GM18499 (cell line): Measurements from ENCODE around the gene ATAT1.

Source experiments
- ATAC-seq: cut with Tn5 transposase; IDR thresholded peaks from one replicate; pipeline ENCODE4 v1.9.1; 2021; ENCODE audit warnings: moderate number of reproducible peaks; ENCODE audit not compliant: insufficient read depth, unreplicated experiment

ATAT1 gene

DNA sequence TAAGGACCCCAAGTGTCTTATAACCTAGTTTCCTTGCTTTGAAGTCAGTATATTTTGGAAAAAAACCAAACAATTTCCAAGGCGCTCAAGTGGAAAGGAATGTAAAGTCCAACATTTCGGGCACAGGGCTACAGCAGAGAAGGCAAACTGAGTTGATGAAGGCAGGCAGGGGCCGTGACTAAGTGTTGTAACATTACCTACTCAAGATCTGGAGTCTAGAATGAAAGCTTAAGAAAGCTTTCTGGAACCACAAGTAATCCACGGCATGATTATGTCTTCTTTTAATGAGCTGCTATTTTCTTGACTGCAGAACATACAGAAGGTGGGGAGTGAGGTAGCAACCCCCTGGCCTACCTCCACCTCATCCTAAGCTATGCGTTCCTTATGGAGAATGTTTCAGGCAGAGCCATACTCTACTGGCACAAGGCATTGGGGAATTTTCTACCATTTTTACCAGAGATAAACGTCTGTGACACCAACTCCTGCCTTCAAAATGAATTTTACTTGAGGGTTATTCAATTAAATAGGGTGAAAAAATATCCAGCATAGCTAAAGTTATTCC is 13.9 kb upstream of the ATAT1 start:
- ATAC-seq, result no peak

DNA sequence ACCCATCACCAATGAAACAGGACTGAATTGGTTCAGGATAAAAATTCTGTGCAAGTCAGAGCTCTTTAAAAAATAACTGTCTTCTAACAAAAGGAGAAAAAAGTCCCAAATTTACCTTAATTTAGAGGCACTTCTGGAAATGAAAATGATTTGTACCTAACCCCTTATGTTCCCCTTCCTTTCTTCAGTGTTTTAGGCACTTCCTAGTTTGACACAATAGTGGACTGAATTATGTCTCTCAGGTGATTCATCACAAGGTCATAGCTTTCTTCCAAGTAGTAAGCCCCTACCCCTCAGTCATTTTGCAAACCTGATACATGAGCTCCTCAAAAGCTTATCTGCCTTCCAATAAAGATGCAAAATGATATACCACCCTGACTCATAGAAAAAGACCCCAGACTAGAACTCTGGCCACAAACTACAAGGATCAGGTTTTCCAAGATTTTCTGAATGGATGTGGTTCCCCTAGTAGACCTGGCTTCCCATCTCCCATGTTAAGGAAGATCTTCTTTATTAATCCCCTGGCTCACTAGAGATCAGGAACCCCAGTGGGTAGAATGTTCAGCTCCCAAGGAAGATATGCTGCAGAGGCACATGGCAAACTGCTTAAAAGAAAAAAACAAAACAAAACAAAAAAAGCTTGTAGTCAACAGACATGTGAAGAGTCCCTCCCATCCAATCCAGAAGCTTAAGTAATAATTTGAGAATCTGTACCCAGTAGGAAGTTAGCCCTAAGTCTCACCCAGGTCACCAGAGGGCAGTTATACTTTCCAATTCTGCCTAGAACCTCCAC is 13.2 kb upstream of the ATAT1 start:
- no peak for ATAC-seq

DNA sequence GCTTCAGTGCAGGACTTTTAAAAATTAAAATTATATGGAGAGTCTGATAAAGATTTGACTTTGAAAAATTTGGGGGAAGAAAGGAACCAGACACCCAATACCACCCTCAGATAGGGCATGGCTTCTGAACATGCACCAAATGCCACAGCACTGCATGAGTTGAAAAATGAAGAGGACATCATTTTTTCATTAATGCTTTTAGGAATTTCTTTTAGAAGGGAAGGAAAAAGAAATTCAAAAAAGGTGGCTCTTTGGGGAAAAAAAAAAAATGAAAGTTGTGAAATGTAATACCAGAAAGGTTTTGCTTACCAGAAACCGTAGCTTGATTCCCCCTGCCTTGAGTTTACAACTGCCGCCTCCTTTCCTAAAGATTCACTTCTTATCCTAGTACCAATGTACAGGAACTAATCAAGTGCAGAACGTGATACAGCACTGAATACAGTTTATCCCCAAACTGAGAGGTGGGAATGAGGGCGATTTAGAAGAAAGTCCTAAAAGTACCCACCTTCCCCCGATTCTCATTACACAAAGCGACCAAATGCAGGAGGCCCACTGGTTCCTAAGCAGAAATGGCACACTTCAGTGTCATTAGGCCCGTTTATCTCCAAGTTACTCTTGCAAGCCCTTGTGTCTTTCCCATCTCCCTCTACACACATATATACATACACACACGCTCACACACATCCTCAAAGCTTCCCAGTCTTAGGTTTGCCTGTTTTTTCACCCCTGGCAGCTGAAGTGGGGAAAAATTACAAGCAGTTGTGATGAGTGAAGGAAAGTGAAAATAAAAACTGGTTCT is 12.4 kb upstream of the ATAT1 start:
- no peak for ATAC-seq

DNA sequence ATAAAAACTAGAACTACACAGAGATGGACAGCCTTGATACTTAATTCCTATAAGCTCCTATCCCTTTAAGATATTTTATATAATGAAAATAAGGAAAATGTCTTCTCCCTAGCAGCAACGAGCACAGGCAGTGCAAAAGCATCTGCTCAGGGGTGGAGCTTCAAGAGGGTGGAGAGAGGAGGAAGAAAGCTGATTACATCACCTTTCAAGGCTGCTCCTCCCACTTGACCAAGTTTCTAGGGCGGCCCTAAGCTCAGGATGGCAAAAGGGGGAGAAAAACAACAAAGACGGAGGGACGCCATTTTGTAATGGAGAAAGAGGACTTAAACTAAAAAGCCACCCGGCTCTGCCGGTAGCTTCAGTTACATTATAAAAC is 11.8 kb upstream of the ATAT1 start:
- ATAC-seq, result no peak

DNA sequence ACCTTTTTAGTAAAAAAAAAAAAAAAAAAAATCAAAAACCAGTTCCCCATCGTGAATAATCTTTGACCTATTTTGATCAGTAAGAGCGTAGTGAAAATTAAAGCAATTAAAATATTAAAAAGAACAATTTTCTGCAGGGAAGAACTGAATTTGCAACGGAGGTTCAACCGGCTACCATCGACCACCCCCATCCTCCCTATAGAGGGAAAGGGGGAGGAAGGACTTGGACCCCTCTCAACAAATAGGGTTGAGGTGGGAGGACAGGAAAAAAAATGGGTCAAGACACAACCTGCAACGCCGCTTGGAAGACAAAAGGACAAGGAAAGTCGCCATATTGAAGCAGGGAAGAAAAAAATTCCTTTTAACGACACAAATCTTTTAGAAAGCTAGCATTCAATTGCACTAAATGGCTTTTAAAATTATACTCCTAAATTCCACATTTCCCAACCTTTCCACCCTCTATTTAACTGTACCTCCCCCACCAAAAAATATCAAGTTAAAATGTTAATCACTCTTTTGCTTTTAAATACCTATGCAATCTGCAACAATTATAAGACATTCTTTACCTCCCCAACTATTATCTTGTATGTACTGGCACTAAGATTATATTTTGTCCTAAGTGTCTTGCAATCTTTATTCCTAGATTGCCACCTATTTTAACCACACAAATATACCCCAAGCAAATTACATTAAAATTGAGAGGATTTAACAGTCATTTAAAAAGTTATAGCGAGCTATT is 11.3 kb upstream of the ATAT1 start:
- no peak for ATAC-seq

DNA sequence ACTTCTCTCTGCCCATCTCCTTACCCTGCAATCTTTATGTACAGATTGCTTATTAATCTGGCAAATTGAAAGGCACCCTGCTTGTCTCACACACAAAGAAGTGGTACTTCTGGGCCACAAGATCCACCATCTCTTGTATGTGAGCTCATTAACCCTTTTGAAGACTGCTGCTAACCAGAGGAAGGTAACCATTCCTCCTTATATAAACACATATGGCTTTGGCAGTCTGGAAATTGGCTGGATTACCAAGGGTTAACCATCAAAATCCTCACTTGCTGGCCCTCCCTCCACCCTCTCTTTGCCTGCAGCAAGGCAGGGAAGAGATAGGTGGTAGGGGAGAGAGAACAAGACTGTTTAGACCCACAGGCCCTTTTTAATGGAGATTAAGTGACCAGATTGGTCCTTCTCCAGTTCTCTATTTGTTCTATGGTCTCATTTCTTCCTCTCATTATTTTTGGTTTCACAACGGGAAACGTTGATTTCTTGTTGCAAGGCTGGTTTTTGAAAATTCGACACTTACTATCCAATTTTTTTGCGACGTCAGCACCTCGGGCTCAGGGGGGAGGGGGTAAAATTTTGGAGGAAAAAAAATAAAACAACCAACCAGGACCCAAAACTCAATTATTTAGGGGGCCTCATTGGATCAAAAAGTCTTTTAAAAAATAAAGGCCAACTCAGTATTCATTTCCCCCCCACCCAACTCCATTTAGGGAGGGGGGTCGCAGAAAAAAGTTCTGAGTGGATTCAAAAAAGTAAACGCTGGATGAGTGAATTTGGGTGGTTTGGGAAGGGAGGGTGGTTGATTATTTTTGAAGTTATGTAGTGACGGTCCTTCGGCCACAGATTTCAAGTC is 10.5 kb upstream of the ATAT1 start:
- ATAC-seq, result no peak

DNA sequence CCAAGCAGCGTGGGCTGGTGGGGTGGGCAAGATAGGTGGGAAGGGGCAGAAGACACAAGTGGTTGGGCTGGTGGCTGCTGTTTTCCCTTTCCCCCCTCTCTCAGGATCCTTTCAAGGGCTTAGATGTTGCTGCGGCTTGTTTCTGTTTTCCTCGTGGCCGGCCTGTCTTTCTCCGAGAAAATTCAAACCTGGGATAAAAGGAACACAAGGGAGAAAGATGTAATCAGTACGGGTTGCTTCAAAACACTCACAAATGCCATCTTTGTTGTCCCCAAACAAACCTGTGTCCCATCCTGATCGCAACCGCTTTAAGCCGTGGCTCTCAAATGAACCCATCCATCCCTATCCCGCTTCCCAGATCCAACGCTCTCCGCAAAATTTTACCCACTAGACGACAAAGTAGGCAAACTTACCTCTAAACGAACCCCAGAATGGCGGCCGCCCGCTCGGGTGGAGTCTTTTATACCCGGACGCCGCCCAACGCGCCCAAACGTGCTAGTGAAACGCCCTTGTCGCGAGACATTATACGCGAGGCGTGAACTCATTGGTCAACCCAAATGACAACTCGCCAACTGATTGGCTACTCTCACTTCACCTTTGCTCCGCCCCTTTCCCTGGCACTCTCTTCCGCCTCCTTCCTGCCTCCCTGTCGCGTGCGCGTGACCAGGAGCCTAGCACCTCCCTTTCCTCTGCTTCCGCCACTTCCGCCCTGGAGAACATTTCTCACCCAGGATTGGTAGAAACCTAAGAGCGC is 9.7 kb upstream of the ATAT1 start, which contains the start of gene PPP1R10:
Gene PPP1R10, minus strand, starts transcription at position 433 of the 754 bp plus-strand sequence. CDS start 7,299 bp downstream, outside the sequence.
- ATAC-seq, result peak; percentile 59

DNA sequence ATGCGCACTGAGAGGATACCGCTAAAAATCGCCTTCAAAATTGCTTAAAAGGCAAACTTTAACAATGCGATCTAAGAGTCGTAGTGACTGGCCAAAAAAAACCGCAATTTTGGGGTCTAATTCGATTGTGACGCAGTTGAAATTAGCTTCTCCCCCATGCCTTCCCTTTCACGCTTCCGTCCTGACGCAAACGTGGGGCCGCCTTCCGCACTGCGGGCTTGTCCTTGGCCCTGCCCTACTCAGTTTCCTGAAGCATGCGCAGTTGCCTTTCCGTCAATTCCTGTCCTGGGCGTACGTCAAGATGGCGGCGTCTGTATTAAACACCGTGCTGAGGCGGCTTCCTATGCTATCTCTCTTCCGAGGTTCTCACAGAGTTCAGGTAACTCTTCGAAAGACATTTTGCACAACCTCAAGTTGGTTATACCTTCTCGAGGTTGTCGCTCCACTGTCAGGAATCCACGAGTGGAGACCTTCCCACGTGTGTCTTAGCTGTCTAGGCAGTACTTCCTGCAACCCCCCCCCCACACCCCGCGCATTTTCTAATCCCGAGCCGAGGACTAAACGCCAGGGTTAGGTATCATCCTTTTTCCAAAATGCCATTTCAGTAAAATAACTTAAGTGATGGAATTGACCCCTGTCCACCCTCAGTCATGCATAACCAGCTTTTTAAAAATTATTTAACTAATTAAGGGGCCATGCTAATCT is 9.0 kb upstream of the ATAT1 start, which contains the start of gene MRPS18B:
Gene MRPS18B, plus strand, starts transcription at position 276 of the 705 bp plus-strand sequence. Its CDS starts 26 bp downstream, at position 302.
- ATAC-seq, result peak; percentile 37

DNA sequence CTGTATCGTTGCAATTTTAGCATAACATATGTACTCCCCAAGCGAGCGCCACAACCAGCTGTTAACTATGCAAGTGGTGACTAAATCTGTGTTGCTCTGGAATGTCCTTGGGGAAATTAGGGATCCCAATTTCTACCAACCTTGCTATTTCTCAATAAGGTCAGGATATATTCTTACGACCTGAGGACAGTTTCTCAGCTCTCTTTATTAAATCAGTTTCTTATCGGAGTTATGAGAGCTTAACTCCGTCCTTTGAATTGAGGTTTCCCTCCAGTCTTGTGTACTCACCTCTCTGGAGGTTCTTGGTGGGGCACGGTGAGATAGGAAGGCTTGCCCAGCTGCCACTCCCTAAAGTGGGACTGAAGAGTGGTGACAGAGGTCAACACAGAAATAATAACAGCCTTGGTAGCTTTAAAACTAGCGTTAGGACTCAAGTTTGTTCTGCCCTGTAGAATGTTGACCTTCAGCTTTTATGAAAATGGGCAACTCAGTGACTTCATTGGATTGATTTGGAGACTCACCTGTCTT is 8.3 kb upstream of the ATAT1 start:
- no peak for ATAC-seq

DNA sequence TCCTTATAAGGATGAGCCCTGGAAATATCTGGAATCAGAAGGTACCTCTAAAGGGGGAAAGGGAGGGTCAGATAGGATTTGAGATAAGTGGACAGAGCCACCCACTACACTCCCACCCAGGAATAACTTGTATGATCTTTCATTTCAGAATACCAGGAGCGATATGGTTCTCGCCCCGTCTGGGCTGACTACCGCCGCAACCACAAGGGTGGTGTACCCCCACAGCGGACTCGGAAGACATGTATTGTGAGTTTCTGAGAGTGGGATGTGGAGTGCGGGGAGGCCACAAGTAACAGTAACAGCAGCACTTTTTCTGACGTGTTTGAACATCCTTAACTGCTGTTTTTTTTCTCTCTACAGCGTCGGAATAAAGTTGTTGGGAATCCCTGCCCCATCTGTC is 7.1 kb upstream of the ATAT1 start:
- no peak for ATAC-seq

DNA sequence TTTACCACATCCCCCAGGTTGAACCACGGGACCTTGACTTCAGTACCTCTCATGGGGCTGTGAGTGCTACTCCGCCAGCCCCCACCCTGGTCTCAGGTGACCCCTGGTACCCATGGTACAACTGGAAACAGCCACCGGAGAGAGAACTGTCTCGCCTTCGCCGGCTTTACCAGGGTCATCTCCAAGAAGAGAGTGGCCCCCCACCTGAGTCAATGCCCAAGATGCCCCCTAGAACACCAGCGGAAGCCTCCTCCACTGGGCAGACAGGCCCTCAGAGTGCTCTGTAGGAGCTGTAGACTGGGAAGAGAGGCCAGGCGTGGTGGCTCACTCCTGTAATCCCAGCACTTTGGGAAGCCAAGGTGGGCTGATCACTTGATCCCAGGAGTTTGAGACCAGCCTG is 1.2 kb upstream of the ATAT1 start:
- ATAC-seq, result no peak

DNA sequence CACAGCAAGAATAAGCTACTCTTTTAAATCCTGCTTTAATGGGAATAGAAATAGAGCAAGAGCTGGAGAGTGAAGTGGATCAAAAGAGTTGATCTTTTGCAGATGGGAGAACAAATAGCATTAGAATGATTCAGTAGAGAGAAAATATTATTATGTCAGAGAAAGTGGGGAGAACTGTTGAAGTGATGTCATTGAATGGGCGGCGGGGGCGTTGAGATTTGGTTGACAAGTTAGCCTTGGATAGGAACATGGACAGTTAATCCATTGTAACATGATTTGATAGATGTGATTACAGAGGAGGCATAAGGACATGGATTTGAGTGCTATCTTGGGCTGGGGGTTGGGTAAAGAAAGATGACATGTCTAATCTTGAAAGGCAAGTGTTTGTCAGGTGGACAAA is 9.2 kb downstream of the ATAT1 start:
- no peak for ATAC-seq

DNA sequence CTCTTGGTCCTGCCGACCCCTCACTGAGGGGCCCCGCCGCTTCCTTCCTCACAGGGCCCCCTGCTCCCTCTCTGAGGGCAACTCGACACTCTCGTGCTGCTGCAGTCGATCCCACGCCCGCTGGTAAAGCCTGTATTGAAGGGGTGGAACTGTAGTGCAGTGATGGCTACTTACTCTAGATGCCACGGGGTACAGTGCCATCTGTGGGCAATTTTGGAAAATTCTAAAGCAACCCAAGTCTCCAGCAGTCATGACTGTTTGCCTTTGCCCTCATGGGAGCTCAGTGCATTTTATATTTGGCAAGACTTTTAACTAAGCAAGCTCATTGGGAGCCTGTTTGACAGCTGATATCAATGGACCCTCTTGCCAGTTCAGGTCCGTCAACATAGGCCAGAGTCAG is 13.8 kb downstream of the ATAT1 start:
- no peak for ATAC-seq

DNA sequence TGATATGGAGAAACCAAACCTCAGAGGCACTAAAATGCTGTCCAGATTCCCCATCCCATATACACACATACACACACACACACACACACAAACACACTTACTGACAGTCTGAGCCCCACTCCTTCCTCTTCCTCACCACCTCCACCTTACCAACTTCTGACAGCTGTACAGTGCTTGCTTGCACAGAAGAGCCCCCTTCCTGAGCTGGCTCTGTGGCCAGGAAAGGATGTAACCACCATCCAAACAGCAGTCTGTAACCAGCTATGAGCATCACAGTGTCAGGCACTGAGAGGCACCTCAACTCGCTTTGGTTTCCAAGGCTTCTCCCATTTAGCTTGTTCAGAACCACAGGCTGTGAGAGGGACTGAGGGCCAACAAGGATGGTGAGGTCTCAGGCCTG is 14.4 kb downstream of the ATAT1 start:
- ATAC-seq, result no peak

DNA sequence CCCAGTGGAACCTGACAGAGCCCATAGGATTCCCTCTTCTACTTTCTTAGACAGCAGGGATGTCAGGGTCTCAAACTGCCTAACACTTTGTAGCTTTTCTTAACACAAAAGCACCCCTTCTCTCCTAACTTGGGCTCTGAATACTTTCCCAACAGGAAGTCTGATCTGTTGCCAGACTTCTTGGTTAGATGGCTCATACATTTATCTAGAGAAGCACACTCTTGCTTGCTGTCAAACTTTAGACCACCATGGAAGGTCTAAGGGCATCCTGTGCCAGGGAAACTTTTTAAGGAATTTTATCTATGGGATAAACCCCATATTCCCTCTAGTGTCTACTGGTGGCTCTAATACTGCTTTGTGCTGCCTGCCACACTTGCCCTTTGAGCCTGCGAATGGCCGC is 17.0 kb downstream of the ATAT1 start:
- no peak for ATAC-seq

DNA sequence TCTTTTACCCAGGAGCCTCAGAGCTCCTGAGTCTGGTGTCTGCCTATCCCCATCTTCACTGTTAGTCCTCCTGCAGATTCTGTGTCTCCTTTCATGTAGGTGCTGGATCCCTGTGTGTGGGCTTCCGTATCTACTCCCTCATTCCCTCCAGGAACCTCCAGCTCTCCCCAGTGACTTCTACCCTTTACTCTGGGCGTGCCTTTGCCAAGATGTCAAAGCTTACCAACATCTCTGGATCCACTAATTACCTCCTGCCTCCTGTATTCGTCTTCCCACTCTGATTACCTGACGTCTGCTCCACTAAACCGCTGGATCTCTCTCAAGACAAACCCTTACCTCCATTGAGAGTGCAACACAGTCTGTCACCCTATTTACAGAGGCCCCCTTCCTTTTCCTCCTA is 18.1 kb downstream of the ATAT1 start:
- no peak for ATAC-seq

DNA sequence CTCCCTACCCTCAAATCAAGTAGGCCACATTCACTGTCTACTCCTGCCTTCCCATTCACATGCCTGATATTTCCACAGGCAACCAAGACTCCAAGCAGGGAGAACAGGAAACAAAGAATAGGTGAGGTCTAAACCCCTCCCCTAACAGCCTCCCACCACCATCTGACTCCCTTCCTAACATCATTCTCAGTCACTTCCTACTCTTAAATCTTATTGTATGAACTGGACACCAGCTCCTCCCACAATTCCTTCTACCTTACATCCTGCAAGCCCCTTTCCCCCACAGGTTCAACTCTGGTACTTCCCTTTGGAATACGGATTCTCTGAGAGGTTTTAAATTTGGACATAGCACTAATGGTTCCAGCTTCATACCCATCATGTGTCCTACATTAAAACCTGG is 19.3 kb downstream of the ATAT1 start:
- no peak for ATAC-seq
